Keratinocyte (primary cell): ENCODE measurements around the gene RRAGC.

ENCODE experiments used
- CTCF ChIP-seq, 3 experiments: IDR thresholded peaks in 1 of 3; conservative IDR thresholded peaks in 1 of 3; optimal IDR thresholded peaks in 1 of 3; 2 replicates in 2 of 3; 3 replicates in 1 of 3; pipeline versions ENCODE3 to v1.5.1; 2011; ENCODE audit warnings: low read length in 3 of 3, mild to moderate bottlenecking in 3 of 3, moderate library complexity in 2 of 3, control low read depth in 1 of 3, inconsistent platforms in 1 of 3; ENCODE audit not compliant: insufficient read depth in 2 of 3; ENCODE audit errors: extremely low read depth in 1 of 3
- EZH2 ChIP-seq: IDR thresholded peaks from one replicate; pipeline ENCODE4 v1.6.1; 2012; ENCODE audit warnings: inconsistent platforms, mild to moderate bottlenecking, low read length, moderate library complexity

GRCh38 chr1:38818175-38818976 lies 41.2 kb downstream of the RRAGC start:
- no peak for TF ChIP-seq EZH2
- TF ChIP-seq CTCF (optimal IDR thresholded peaks at IDR 0.05 in 1 of 3, IDR thresholded peaks at IDR 0.05 in 1 of 3, conservative IDR thresholded peaks at IDR 0.05 in 1 of 3; ENCODE audit: extremely low read depth in 1 of 3, insufficient read depth in 2 of 3, low read length in 3 of 3): peak in 2 of 3 experiments; percentile 58 to 68
